HG03139 (cell line): ENCODE results near the gene AKAP13.

Source experiments
- ATAC-seq: cut with Tn5 transposase; IDR thresholded peaks from one replicate; pipeline ENCODE4 v1.9.1; 2021; ENCODE audit not compliant: unreplicated experiment

Gene AKAP13

GRCh38 chr15:85751291-85752123, 371.1 kb downstream of the AKAP13 start:
- ATAC-seq: no peak

GRCh38 chr15:85752124-85752475, 371.7 kb downstream of the AKAP13 start:
- ATAC-seq: no peak

- ATAC-seq: no peak
Observed at GRCh38 chr15:85752491-85752961, 372.1 kb downstream of the AKAP13 start.

GRCh38 chr15:85753261-85753660, 372.9 kb downstream of the AKAP13 start:
- ATAC-seq: no peak

- ATAC-seq: no peak
Observed at GRCh38 chr15:85753791-85754452, 373.5 kb downstream of the AKAP13 start.

- ATAC-seq: no peak
Observed at GRCh38 chr15:85754989-85755388, 374.6 kb downstream of the AKAP13 start.

GRCh38 chr15:85755471-85755870, 375.1 kb downstream of the AKAP13 start:
- ATAC-seq: no peak

- ATAC-seq: no peak
Observed at GRCh38 chr15:85755942-85756341, 375.5 kb downstream of the AKAP13 start.

- ATAC-seq: no peak
Observed at GRCh38 chr15:85756411-85757072, 376.1 kb downstream of the AKAP13 start.

GRCh38 chr15:85757073-85757938, 376.9 kb downstream of the AKAP13 start:
- ATAC-seq: no peak

- no peak for ATAC-seq
Observed at GRCh38 chr15:85757939-85758654, 377.7 kb downstream of the AKAP13 start.

GRCh38 chr15:85758655-85758978, 378.2 kb downstream of the AKAP13 start:
- no peak for ATAC-seq

GRCh38 chr15:85759376-85759775, 379.0 kb downstream of the AKAP13 start:
- ATAC-seq: no peak

- no peak for ATAC-seq
Observed at GRCh38 chr15:85760049-85760448, 379.6 kb downstream of the AKAP13 start.

GRCh38 chr15:85760531-85761371, 380.3 kb downstream of the AKAP13 start:
- ATAC-seq: no peak

- ATAC-seq: no peak
Observed at GRCh38 chr15:85761635-85762034, 381.2 kb downstream of the AKAP13 start.

- no peak for ATAC-seq
Observed at GRCh38 chr15:85762039-85762755, 381.8 kb downstream of the AKAP13 start.

- no peak for ATAC-seq
Observed at GRCh38 chr15:85762756-85763127, 382.3 kb downstream of the AKAP13 start.

- no peak for ATAC-seq
Observed at GRCh38 chr15:85763157-85763556, 382.8 kb downstream of the AKAP13 start.
